Osteoblast (primary cell): ENCODE data around the gene ADCYAP1R1. TPM values are rescaled to one million over a fixed set of nuclear protein-coding genes. Genes with fewer than 3 reads are reported as not detected.

ENCODE experiments used
- DNase-seq: peaks from one replicate; pipeline ENCODE4 v3.0.0; 2011; ENCODE audit warnings: low spot score, mixed read lengths; ENCODE audit not compliant: insufficient read length; ENCODE audit errors: missing footprints
- H2AFZ ChIP-seq: 2 replicates; pipeline ENCODE4 v1.6.0; 2011; ENCODE audit warnings: mild to moderate bottlenecking, low read length
- H3K27ac ChIP-seq: 2 replicates; pipeline ENCODE4 v1.5.1; 2011; ENCODE audit warnings: mild to moderate bottlenecking, low read depth, low read length, moderate library complexity
- H3K27me3 ChIP-seq: 2 replicates; pipeline ENCODE4 v1.6.0; 2012; ENCODE audit warnings: mild to moderate bottlenecking, control low read depth, inconsistent platforms, low read length, moderate library complexity; ENCODE audit not compliant: insufficient read depth
- H3K36me3 ChIP-seq: 2 replicates; pipeline ENCODE4 v1.5.1; 2011; ENCODE audit warnings: mild to moderate bottlenecking, low read length, control low read depth, moderate library complexity; ENCODE audit not compliant: insufficient read depth
- H3K4me1 ChIP-seq: 2 replicates; pipeline ENCODE4 v1.5.1; 2011; ENCODE audit warnings: mild to moderate bottlenecking, low read length, control low read depth, moderate library complexity; ENCODE audit not compliant: insufficient read depth
- H3K4me2 ChIP-seq: 2 replicates; pipeline ENCODE4 v1.6.0; 2011; ENCODE audit warnings: mild to moderate bottlenecking, low read length; ENCODE audit not compliant: insufficient read depth
- H3K4me3 ChIP-seq: fragments of 200-600 bp; sonication (generic); 3 replicates; pipeline ENCODE4 v1.5.1; 2012; ENCODE audit warnings: mild to moderate bottlenecking, low read length, inconsistent platforms; ENCODE audit not compliant: insufficient read depth
- H3K79me2 ChIP-seq: 2 replicates; pipeline ENCODE4 v1.6.0; 2012; ENCODE audit warnings: mild to moderate bottlenecking, low read length, control low read depth, inconsistent platforms; ENCODE audit not compliant: insufficient read depth
- H3K9me3 ChIP-seq: 2 replicates; pipeline ENCODE4 v1.5.1; 2011; ENCODE audit warnings: low read depth, low read length, control low read depth
- H4K20me1 ChIP-seq: 2 replicates; pipeline ENCODE4 v1.6.0; 2012; ENCODE audit warnings: mild to moderate bottlenecking, low read length, control low read depth; ENCODE audit not compliant: insufficient read depth
- total RNA-seq: library from RNA; depleted of rRNA; stranded (reverse); fragments of >200 nt; gene quantifications from 2 replicates; pipeline ENCODE4 v1.2.3, GENCODE V29; 2012
- TF ChIP-seq, protein P1 (sequence below): IDR thresholded peaks from 2 replicates; pipeline ENCODE4 v1.5.1; 2011; ENCODE audit warnings: mild to moderate bottlenecking, low read depth, low read length, moderate library complexity; ENCODE audit errors: extremely low read depth

ADCYAP1R1 gene
- total RNA-seq, 1 donor, result not detected

DNA sequence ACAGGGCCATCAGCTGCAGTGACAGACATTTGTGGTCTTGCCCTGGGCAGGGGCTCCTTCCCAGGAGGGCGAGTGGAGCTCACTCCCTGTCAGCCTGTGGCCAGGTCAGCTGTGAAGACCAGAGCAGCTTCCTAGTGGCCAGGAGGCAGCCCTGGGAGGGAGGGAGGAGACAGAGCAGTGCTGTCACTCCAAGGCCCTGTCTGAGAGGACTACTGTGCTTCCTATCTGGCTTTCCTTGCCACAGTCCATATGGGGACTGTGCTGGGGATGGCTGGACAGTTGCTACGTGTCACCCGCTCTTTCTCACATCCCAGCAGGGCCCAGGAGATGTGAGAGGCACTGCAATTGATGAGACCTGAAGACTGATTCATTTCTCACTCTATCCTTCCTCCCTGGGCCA is 15.2 kb upstream of the ADCYAP1R1 start:
- H3K27ac ChIP-seq, result no peak overlapping the region
- no peak overlapping the region for H3K4me2 ChIP-seq
- H3K4me1 ChIP-seq, result no peaks in the 10 kb centered on the region
- no peaks in the 10 kb centered on the region for H3K9me3 ChIP-seq
- no peaks in the 10 kb centered on the region for H3K79me2 ChIP-seq
- H3K36me3 ChIP-seq, result no peaks in the 10 kb centered on the region
- H4K20me1 ChIP-seq, result no peaks in the 10 kb centered on the region
- H3K27me3 ChIP-seq, result peaks cover 5% of the 10 kb centered on the region
- H3K4me3 ChIP-seq, result no peak overlapping the region
- TF ChIP-seq, protein P1, sequence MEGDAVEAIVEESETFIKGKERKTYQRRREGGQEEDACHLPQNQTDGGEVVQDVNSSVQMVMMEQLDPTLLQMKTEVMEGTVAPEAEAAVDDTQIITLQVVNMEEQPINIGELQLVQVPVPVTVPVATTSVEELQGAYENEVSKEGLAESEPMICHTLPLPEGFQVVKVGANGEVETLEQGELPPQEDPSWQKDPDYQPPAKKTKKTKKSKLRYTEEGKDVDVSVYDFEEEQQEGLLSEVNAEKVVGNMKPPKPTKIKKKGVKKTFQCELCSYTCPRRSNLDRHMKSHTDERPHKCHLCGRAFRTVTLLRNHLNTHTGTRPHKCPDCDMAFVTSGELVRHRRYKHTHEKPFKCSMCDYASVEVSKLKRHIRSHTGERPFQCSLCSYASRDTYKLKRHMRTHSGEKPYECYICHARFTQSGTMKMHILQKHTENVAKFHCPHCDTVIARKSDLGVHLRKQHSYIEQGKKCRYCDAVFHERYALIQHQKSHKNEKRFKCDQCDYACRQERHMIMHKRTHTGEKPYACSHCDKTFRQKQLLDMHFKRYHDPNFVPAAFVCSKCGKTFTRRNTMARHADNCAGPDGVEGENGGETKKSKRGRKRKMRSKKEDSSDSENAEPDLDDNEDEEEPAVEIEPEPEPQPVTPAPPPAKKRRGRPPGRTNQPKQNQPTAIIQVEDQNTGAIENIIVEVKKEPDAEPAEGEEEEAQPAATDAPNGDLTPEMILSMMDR, result no peak
- H2AFZ ChIP-seq, result no peak overlapping the region
- peak; percentile 32 for DNase-seq

DNA sequence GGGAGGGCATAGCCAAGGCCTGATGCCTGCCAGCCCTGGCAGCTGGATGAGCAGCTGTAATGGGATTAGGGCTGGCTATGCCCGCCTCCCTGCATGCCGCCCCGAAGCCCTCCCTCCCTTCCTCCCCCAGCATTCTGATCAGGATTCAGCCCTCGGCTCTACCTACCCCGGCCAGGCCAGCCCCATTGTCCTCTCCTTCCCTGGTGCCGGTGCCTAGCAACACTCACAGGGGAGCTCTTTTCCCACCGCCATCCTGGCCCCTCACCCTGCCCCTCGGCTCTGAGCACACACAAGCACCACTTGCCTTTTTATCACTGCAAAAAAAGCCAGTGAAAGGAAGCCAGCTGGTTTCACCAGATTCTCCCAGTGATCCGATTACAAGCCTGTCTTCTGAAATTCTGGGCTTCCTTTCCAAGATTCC is 9.0 kb upstream of the ADCYAP1R1 start:
- peaks cover 5% of the 10 kb centered on the region for H3K27me3 ChIP-seq

DNA sequence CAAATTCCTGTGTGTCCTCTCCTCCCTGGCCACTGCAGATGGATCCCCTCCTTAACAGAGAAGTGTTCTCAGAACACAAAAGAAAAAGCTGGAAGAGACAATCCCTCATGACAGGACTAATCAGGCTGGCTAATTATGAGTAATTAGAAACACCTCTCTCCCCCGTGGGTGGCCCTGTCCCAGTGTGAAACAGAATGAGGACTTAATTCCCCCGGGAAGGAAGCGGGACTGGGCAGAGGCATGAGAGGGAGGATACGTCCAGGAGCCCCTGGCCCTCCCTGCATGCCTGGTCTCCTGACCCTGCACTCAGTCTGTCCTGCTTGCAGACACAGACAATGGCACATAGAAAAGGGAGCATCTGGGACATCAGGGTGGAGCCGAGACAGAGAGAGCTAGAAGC is 7.6 kb upstream of the ADCYAP1R1 start:
- Histone ChIP-seq H3K27me3 (peaks cover 5% of the 10 kb centered on the region), H3K4me1 (no peaks in the 10 kb centered on the region), H3K36me3 (no peaks in the 10 kb centered on the region), H4K20me1 (no peaks in the 10 kb centered on the region), H3K9me3 (no peaks in the 10 kb centered on the region), H3K27ac (no peak overlapping the region), H2AFZ (no peak overlapping the region), H3K4me2 (no peak overlapping the region), H3K4me3 (no peak overlapping the region), H3K79me2 (no peaks in the 10 kb centered on the region)
- no peak for DNase-seq
- TF ChIP-seq, protein P1, result no peak

More for the DNA sequence above, 9.0 kb upstream of the ADCYAP1R1 start:
- Histone ChIP-seq H3K27ac (no peak overlapping the region), H2AFZ (no peak overlapping the region), H3K9me3 (no peaks in the 10 kb centered on the region), H3K79me2 (no peaks in the 10 kb centered on the region), H3K4me2 (no peak overlapping the region), H3K4me1 (no peaks in the 10 kb centered on the region), H3K4me3 (no peak overlapping the region), H3K36me3 (no peaks in the 10 kb centered on the region), H4K20me1 (no peaks in the 10 kb centered on the region)
- no peak for DNase-seq
- TF ChIP-seq, protein P1, result no peak

DNA sequence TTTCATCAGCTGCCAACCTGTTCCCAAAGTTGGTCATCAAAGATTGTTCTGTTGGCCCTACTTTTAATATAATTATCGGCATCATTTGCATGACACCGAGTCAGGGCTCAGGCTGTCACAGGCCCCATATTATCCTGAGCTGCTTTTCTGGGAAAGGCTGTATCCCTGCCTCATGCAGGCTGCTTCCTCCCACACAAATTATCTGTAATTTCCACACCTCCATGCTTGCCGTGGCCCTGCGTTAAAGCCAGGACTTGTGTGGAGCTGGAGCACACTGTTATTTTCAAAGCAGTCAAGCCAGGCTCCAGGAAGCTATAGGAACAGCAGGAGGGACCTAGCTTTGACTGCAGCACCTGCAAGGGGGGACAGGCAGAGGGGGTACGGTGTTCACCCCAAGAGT is 5.4 kb upstream of the ADCYAP1R1 start:
- peaks cover 25% of the 10 kb centered on the region for H3K27me3 ChIP-seq
- H3K4me1 ChIP-seq, result no peaks in the 10 kb centered on the region
- no peaks in the 10 kb centered on the region for H3K79me2 ChIP-seq
- no peak overlapping the region for H2AFZ ChIP-seq
- TF ChIP-seq, protein P1, result no peak
- H3K4me2 ChIP-seq, result no peak overlapping the region
- H3K36me3 ChIP-seq, result no peaks in the 10 kb centered on the region
- H3K27ac ChIP-seq, result no peak overlapping the region
- DNase-seq, result peak; percentile 23
- H3K4me3 ChIP-seq, result no peak overlapping the region
- H4K20me1 ChIP-seq, result no peaks in the 10 kb centered on the region
- H3K9me3 ChIP-seq, result no peaks in the 10 kb centered on the region
